ENCODE measurements around the gene SLC7A14. TPM values are rescaled to one million over a fixed set of nuclear protein-coding genes. Genes with fewer than 3 reads are reported as not detected.

Gene SLC7A14
- total RNA-seq, 4 donors from 2014 or later: not detected

DNA sequence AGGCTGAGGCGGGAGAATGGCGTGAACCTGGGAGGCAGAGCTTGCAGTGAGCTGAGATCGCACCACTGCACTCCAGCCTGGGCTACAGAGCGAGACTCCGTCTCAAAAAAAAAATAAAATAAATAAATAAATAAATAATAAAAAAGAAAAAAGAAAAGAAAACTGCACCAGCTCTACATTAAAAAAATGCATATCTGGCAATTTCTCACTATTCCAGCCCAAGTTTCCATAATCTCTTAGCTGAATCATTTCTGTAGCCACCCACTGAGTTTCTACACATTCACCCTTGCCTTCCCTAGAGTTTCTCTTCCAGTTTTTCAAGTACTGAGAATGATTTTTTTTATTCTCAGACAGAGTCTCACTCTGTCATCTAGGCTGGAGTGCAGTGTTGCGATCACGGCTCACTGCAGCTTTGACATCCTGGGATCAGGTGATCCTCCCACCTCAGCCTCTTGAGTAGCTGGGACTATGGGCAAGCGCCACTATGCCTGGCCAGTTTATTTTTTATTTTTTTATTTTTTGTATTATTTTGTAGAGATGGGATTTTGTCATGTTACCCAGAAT lies 24.5 kb upstream of the SLC7A14 start:
- H3K36me3 ChIP-seq: no peaks in the 10 kb centered on the region
- 94% methylated on average over 8 of the region's 8 CpGs for WGBS
- peaks cover 10% of the 10 kb centered on the region for H3K4me1 ChIP-seq
- H3K4me3 ChIP-seq: no peak overlapping the region
- H3K27me3 ChIP-seq: no peaks in the 10 kb centered on the region
- no peak for DNase-seq (ENCODE audit: low spot score in 2 of 2)
- no peaks in the 10 kb centered on the region for H3K9me3 ChIP-seq
- TF ChIP-seq EP300 (IDR thresholded peaks at IDR 0.05): no peak
- TF ChIP-seq POLR2A (IDR thresholded peaks at IDR 0.05): no peak
- TF ChIP-seq, protein P1, sequence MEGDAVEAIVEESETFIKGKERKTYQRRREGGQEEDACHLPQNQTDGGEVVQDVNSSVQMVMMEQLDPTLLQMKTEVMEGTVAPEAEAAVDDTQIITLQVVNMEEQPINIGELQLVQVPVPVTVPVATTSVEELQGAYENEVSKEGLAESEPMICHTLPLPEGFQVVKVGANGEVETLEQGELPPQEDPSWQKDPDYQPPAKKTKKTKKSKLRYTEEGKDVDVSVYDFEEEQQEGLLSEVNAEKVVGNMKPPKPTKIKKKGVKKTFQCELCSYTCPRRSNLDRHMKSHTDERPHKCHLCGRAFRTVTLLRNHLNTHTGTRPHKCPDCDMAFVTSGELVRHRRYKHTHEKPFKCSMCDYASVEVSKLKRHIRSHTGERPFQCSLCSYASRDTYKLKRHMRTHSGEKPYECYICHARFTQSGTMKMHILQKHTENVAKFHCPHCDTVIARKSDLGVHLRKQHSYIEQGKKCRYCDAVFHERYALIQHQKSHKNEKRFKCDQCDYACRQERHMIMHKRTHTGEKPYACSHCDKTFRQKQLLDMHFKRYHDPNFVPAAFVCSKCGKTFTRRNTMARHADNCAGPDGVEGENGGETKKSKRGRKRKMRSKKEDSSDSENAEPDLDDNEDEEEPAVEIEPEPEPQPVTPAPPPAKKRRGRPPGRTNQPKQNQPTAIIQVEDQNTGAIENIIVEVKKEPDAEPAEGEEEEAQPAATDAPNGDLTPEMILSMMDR (IDR thresholded peaks at IDR 0.05): no peak
- TF ChIP-seq POLR2AphosphoS5 (IDR thresholded peaks at IDR 0.05): no peak
- H3K27ac ChIP-seq: no peak overlapping the region

DNA sequence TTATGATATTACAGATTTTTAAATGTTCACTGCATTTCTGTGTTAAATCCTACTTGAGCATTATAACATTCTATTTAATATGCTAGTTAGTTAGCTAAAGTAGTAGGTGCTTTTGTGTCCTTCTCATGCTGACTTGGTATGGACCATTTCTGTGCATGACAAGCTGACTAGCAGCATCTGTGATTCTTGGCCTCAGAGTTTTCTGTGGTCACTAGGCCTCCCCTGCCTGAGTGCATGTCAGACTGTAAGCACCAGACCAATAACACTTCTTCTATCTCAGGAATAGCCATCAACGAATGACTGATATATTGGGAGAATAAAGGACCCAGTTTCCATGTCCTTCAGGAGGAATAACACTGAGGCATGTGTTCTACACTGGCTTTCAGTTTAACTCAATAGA lies 22.6 kb upstream of the SLC7A14 start:
- no peaks in the 10 kb centered on the region for H3K4me1 ChIP-seq
- H3K4me3 ChIP-seq: no peak overlapping the region
- H3K36me3 ChIP-seq: no peaks in the 10 kb centered on the region
- 72% methylated on average over 1 of the region's 1 CpG for WGBS
- no peak overlapping the region for H3K27ac ChIP-seq
- no peaks in the 10 kb centered on the region for H3K9me3 ChIP-seq
- DNase-seq (ENCODE audit: low spot score in 2 of 2): no peak
- TF ChIP-seq POLR2A (IDR thresholded peaks at IDR 0.05): no peak
- no peak for TF ChIP-seq POLR2AphosphoS5 (IDR thresholded peaks at IDR 0.05)
- TF ChIP-seq EP300 (IDR thresholded peaks at IDR 0.05): no peak
- TF ChIP-seq, protein P1 (IDR thresholded peaks at IDR 0.05): no peak
- H3K27me3 ChIP-seq: no peaks in the 10 kb centered on the region

DNA sequence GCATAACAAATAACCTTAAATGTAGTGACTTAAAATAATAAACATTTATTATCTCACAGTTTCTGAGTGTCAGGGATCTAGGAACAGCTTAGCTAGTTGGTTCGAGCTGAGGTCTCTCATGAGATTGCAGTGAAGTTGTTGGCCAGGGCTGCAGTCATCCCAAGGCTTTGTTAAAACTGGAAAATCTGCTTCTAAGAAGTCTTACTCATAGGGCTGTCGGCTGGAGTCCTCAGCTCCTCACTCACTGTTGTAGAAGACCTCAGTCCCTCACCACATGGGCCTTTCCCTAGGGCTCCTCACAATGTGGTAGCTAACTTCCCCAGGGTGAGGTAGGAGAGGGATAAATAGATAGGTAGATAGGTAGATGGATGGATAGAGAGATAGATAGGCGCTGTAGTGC lies 20.8 kb upstream of the SLC7A14 start:
- Histone ChIP-seq H3K27me3 (no peaks in the 10 kb centered on the region), H3K36me3 (no peaks in the 10 kb centered on the region), H3K4me1 (no peaks in the 10 kb centered on the region), H3K9me3 (no peaks in the 10 kb centered on the region), H3K4me3 (no peak overlapping the region), H3K27ac (no peak overlapping the region)
- 64% methylated on average over 3 of the region's 3 CpGs for WGBS
- TF ChIP-seq, protein P1 (IDR thresholded peaks at IDR 0.05): no peak
- TF ChIP-seq POLR2A (IDR thresholded peaks at IDR 0.05): no peak
- no peak for TF ChIP-seq EP300 (IDR thresholded peaks at IDR 0.05)
- TF ChIP-seq POLR2AphosphoS5 (IDR thresholded peaks at IDR 0.05): no peak
- DNase-seq (ENCODE audit: low spot score in 2 of 2): no peak

DNA sequence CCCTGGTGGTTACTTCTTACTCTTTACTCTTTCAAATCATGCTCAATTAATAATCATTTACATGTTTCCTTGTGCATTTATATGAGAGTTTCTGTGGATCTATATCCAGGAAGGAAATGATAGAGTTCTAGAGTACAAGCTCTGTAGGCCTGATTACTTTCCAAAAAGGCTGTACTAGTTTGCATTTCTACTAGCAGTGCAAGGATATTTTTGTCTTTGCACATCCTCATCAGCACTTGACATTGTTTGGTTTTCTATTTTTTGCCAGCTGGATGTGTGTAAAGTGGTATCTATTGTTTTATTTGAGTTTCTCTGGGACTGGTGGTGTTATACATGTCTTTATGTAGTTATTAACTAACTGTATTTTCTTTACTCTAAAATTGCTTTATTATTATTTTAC lies 19.6 kb upstream of the SLC7A14 start:
- Histone ChIP-seq H3K4me3 (no peak overlapping the region), H3K36me3 (no peaks in the 10 kb centered on the region), H3K27ac (no peak overlapping the region), H3K4me1 (no peaks in the 10 kb centered on the region), H3K27me3 (no peaks in the 10 kb centered on the region), H3K9me3 (no peaks in the 10 kb centered on the region)
- TF ChIP-seq POLR2A (IDR thresholded peaks at IDR 0.05) (no peak), EP300 (IDR thresholded peaks at IDR 0.05) (no peak), POLR2AphosphoS5 (IDR thresholded peaks at IDR 0.05) (no peak)
- TF ChIP-seq, protein P1 (IDR thresholded peaks at IDR 0.05): no peak
- no peak for DNase-seq (ENCODE audit: low spot score in 2 of 2)

DNA sequence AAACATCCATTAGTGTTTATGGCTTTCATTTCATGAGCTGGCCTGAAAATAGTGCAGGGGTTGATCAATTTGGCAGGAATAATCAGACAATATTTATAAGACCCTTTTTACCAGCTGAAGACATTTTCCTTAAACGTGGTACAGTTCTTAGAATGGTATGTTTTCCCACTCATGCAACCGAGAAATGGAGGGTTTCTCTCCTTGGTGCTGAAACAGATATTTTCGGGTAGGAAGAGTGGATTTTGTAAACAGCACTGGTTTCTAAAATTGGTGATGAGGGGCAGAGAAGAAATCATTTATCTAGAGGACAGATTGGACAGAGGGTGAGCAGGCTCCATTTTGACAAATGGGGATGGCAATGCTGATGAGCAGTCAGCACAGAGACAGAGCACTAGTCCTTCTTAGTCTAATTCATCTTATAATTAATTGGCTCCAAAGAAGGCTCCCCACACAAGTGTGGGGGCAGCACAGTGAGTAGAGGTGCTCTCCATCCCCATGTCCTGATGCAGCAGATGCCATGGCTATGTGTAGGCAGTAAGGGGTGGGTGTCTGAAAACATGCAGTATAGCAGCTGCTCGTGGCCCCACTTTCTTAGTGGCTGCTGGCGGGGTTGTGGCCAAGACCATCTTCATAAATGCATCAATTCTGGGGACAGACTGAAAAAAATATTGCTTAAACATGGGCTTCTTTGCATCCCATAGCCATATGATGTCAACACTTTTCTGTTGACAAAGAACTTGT lies 18.1 kb upstream of the SLC7A14 start:
- Histone ChIP-seq H3K36me3 (no peaks in the 10 kb centered on the region), H3K9me3 (no peaks in the 10 kb centered on the region), H3K27me3 (no peaks in the 10 kb centered on the region), H3K4me3 (no peak overlapping the region), H3K27ac (no peak overlapping the region), H3K4me1 (no peaks in the 10 kb centered on the region)
- TF ChIP-seq POLR2A (IDR thresholded peaks at IDR 0.05) (no peak), EP300 (IDR thresholded peaks at IDR 0.05) (no peak), POLR2AphosphoS5 (IDR thresholded peaks at IDR 0.05) (no peak)
- TF ChIP-seq, protein P1 (IDR thresholded peaks at IDR 0.05): no peak
- 47% methylated on average over 5 of the region's 5 CpGs for WGBS
- no peak for DNase-seq (ENCODE audit: low spot score in 2 of 2)
